Activated naive CD8-positive, alpha-beta T cell (primary cell): Measurements from ENCODE around the gene MAPKAP1.

Experiments used
- H3K27ac Mint-ChIP-seq: one replicate; pipeline ENCODE4 v1.8.0; 2021; ENCODE audit warnings: mixed read lengths
- H3K27me3 Mint-ChIP-seq: one replicate; pipeline ENCODE4 v1.8.0; 2021; ENCODE audit warnings: mixed read lengths
- H3K36me3 Mint-ChIP-seq: one replicate; pipeline ENCODE4 v1.8.0; 2021; ENCODE audit warnings: mixed read lengths
- H3K4me1 Mint-ChIP-seq: one replicate; pipeline ENCODE4 v1.8.0; 2021; ENCODE audit warnings: low read depth, mixed read lengths
- H3K4me3 Mint-ChIP-seq: one replicate; pipeline ENCODE4 v1.8.0; 2021; ENCODE audit warnings: mild to moderate bottlenecking, mixed read lengths
- H3K9me3 Mint-ChIP-seq: one replicate; pipeline ENCODE4 v1.8.0; 2021; ENCODE audit warnings: low read depth, mixed read lengths

Gene MAPKAP1

DNA sequence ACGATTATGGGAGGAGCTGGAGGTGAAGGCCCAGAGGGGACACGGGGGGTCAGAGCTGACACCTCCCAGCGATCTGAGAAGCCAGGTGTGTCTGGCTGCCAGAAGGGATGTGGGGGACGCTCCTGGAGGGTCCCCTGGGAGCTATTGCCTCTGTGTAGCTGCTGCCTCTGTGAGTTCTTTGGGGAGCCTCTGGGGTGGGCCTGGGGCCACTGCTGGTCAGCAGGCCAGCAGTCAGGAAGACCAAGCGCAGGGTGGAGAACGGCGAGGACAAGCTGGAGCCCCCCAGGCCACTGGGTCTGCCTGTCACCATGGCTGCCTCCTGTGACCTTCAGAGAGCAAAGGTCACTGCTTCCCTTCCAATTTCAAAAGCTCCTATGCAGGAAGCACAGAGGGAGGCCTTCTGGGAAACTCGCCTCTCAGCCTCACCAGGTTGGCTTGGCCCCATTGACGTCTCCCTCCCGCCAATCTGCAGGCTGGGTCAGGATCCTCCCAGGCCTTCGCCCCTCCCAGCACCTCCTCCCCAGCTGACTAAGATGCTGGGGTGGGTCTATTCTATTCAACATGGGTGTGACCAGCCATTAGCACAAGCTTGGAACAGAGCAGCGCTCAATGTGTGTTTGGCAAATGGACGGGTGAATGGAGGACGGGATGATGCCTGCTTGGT, 319.0 kb downstream of the MAPKAP1 start:
- Mint-ChIP-seq H3K27me3 (peaks cover 2% of the 10 kb centered on the region), H3K36me3 (no peaks in the 10 kb centered on the region), H3K4me3 (no peak overlapping the region), H3K27ac (no peak overlapping the region), H3K4me1 (no peaks in the 10 kb centered on the region), H3K9me3 (no peaks in the 10 kb centered on the region)
